Hepatocyte (in vitro differentiated cells): ENCODE data around the gene CSPG4.

Experiments
- EZH2 ChIP-seq: fragments of 200-600 bp; sonication (generic); IDR thresholded peaks from 2 replicates; pipeline ENCODE4 v1.6.1; 2016; ENCODE audit warnings: antibody characterized with exemption, mild to moderate bottlenecking, borderline replicate concordance
- EZH2phosphoT487 ChIP-seq: fragments of 200-600 bp; sonication (generic); IDR thresholded peaks from one replicate; pipeline ENCODE4 v1.6.1; 2018; ENCODE audit warnings: antibody characterized with exemption, mild to moderate bottlenecking, low read depth, moderate library complexity; ENCODE audit not compliant: unreplicated experiment, severe bottlenecking
- TF ChIP-seq, protein P1 (sequence below): fragments of 200-600 bp; sonication (generic); IDR thresholded peaks from 2 replicates; pipeline ENCODE4 v1.5.1; 2016; ENCODE audit warnings: antibody characterized with exemption, mild to moderate bottlenecking; ENCODE audit not compliant: poor library complexity

DNA sequence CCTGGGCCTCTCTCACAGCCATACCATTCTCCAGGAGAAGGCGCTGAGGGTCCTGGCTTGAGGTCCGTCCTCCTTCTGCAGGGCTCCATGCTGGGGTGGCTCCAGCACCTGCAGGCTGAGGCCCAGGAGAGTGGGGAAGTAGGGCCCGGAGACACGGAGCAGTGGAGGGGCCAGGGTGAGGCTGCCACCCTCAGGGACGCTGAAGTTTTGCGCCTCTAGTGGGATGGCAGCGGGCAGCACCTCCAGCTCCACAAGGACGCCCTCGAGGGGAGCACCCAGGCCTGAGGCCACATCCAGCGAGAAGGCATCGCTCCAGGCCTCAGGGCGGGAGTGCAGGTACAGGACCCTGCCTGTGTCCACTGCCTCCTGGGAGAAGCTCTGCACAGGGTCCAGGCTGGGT is 27.5 kb downstream of the CSPG4 start:
- TF ChIP-seq, protein P1, sequence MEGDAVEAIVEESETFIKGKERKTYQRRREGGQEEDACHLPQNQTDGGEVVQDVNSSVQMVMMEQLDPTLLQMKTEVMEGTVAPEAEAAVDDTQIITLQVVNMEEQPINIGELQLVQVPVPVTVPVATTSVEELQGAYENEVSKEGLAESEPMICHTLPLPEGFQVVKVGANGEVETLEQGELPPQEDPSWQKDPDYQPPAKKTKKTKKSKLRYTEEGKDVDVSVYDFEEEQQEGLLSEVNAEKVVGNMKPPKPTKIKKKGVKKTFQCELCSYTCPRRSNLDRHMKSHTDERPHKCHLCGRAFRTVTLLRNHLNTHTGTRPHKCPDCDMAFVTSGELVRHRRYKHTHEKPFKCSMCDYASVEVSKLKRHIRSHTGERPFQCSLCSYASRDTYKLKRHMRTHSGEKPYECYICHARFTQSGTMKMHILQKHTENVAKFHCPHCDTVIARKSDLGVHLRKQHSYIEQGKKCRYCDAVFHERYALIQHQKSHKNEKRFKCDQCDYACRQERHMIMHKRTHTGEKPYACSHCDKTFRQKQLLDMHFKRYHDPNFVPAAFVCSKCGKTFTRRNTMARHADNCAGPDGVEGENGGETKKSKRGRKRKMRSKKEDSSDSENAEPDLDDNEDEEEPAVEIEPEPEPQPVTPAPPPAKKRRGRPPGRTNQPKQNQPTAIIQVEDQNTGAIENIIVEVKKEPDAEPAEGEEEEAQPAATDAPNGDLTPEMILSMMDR: no peak
- TF ChIP-seq EZH2 (no peak), EZH2phosphoT487 (no peak)
